Fibroblast of lung (primary cell): ENCODE measurements around the gene TICAM2. TPM values are rescaled to one million over a fixed set of nuclear protein-coding genes. Genes with fewer than 3 reads are reported as not detected.
A peak's percentile ranks its signal among the peaks of the same experiment; 100 is the strongest.

Experiments
- DNase-seq, 2 donors: peaks; one replicate each; pipeline versions ENCODE4 v3.0.0 to v3.0.0-alpha.2; 2010; ENCODE audit warnings: low read depth in 2 of 2
- H2AFZ ChIP-seq: 2 replicates; pipeline ENCODE4 v1.5.1; 2012; ENCODE audit warnings: low read length, control low read depth, inconsistent platforms
- H3K27ac ChIP-seq: 2 replicates; pipeline ENCODE4 v1.5.1; 2011; ENCODE audit warnings: low read length, control low read depth; ENCODE audit not compliant: insufficient read depth
- H3K27me3 ChIP-seq: 2 replicates; pipeline ENCODE4 v1.5.1; 2011; ENCODE audit warnings: mild to moderate bottlenecking, low read length; ENCODE audit not compliant: control insufficient read depth, insufficient read depth
- H3K36me3 ChIP-seq: 2 replicates; pipeline ENCODE4 v1.5.1; 2011; ENCODE audit warnings: low read length; ENCODE audit not compliant: control insufficient read depth, insufficient read depth
- H3K4me1 ChIP-seq: 2 replicates; pipeline ENCODE4 v1.5.1; 2011; ENCODE audit warnings: low read length; ENCODE audit not compliant: control insufficient read depth, insufficient read depth; ENCODE audit errors: extremely low read depth
- H3K4me2 ChIP-seq: 2 replicates; pipeline ENCODE4 v1.5.1; 2011; ENCODE audit warnings: low read length, control low read depth; ENCODE audit not compliant: insufficient read depth; ENCODE audit errors: extremely low read depth
- H3K4me3 ChIP-seq, 4 experiments: fragments of 200-600 bp in 1 of 4; sonication (generic) in 1 of 4; replicated peaks in 1 of 4; 2 replicates each; pipeline ENCODE4 v1.5.1; 2011 to 2016; ENCODE audit warnings: low read length in 4 of 4, low read depth in 3 of 4, mild to moderate bottlenecking in 3 of 4, control low read depth in 2 of 4, inconsistent platforms in 1 of 4, mixed read lengths in 1 of 4; ENCODE audit not compliant: insufficient read depth in 1 of 4; ENCODE audit errors: control extremely low read depth in 1 of 4
- H3K79me2 ChIP-seq: 2 replicates; pipeline ENCODE4 v1.5.1; 2012; ENCODE audit warnings: mild to moderate bottlenecking, low read length, inconsistent platforms; ENCODE audit not compliant: control insufficient read depth, insufficient read depth
- H3K9ac ChIP-seq: 2 replicates; pipeline ENCODE4 v1.5.1; 2011; ENCODE audit warnings: mild to moderate bottlenecking, low read length, control low read depth; ENCODE audit not compliant: insufficient read depth
- H3K9me3 ChIP-seq: 2 replicates; pipeline ENCODE4 v1.5.1; 2012; ENCODE audit warnings: low read depth, low read length; ENCODE audit not compliant: control insufficient read depth, insufficient read depth
- H4K20me1 ChIP-seq: 2 replicates; pipeline ENCODE4 v1.5.1; 2011; ENCODE audit warnings: low read length; ENCODE audit not compliant: control insufficient read depth, insufficient read depth; ENCODE audit errors: extremely low read depth
- CTCF ChIP-seq, 2 donors: IDR thresholded peaks in 1 of 2; conservative IDR thresholded peaks in 1 of 2; 1 replicate in 1 of 2; 2 replicates in 1 of 2; pipeline ENCODE4 v1.5.1; 2011 to 2012; ENCODE audit warnings: low read length in 2 of 2, control low read depth in 1 of 2, inconsistent platforms in 1 of 2, low read depth in 1 of 2, mild to moderate bottlenecking in 1 of 2
- EZH2 ChIP-seq: IDR thresholded peaks from 2 replicates; pipeline ENCODE4 v1.5.1; 2012; ENCODE audit warnings: low read length, control low read depth, mild to moderate bottlenecking; ENCODE audit errors: missing control alignments
- polyA plus RNA-seq, 2 donors: library from polyadenylated mRNA; depleted of rRNA in 1 of 2; stranded (reverse) in 1 of 2; unstranded in 1 of 2; fragments of >200 nt; gene quantifications; 2 replicates each; pipeline ENCODE4 v1.2.1, GENCODE V29; 2011 to 2012; ENCODE audit warnings: missing spikeins in 1 of 2
- total RNA-seq: library from RNA; depleted of rRNA; stranded (reverse); fragments of >200 nt; gene quantifications from 2 replicates; pipeline ENCODE4 v1.2.1, GENCODE V29; 2014

Gene TICAM2
- total and polyA plus RNA-seq, 2 donors (not counting 1 experiment from before 2014, with no cell fraction given): 8.8 to 10.3 TPM

GRCh38 chr5:115575167-115576070, 26.9 kb downstream of the TICAM2 start:
- H3K27ac ChIP-seq: peak overlapping the region; percentile 15
- TF ChIP-seq CTCF (conservative IDR thresholded peaks at IDR 0.05 in 1 of 2, IDR thresholded peaks at IDR 0.05 in 1 of 2; ENCODE audit: low read depth in 1 of 2, low read length in 2 of 2) (no peak), EZH2 (no peak)
- no peak overlapping the region for H2AFZ ChIP-seq
- peak; percentile 57 to 92 for DNase-seq
- no peak overlapping the region for H3K9ac ChIP-seq
- H3K79me2 ChIP-seq: peaks cover 4% of the 10 kb centered on the region
- no peak overlapping the region for H3K4me2 ChIP-seq
- peaks cover 14% of the 10 kb centered on the region for H3K4me1 ChIP-seq
- no peaks in the 10 kb centered on the region for H4K20me1 ChIP-seq
- H3K9me3 ChIP-seq: no peaks in the 10 kb centered on the region
- H3K4me3 ChIP-seq: no peak overlapping the region
- H3K27me3 ChIP-seq: no peaks in the 10 kb centered on the region
- no peaks in the 10 kb centered on the region for H3K36me3 ChIP-seq

GRCh38 chr5:115573133-115573532, 29.1 kb downstream of the TICAM2 start:
- no peak overlapping the region for H3K9ac ChIP-seq
- H3K4me1 ChIP-seq: peaks cover 14% of the 10 kb centered on the region
- no peaks in the 10 kb centered on the region for H3K27me3 ChIP-seq
- no peaks in the 10 kb centered on the region for H3K79me2 ChIP-seq
- H4K20me1 ChIP-seq: no peaks in the 10 kb centered on the region
- H3K27ac ChIP-seq: no peak overlapping the region
- no peak overlapping the region for H3K4me2 ChIP-seq
- H3K9me3 ChIP-seq: no peaks in the 10 kb centered on the region
- H2AFZ ChIP-seq: no peak overlapping the region
- no peaks in the 10 kb centered on the region for H3K36me3 ChIP-seq
- H3K4me3 ChIP-seq: no peak overlapping the region
- TF ChIP-seq EZH2 (no peak), CTCF (conservative IDR thresholded peaks at IDR 0.05 in 1 of 2, IDR thresholded peaks at IDR 0.05 in 1 of 2; ENCODE audit: low read depth in 1 of 2, low read length in 2 of 2) (no peak)
- peak; percentile 59 to 78 for DNase-seq

- H3K27ac ChIP-seq: no peak overlapping the region
- H3K4me1 ChIP-seq: peaks cover 14% of the 10 kb centered on the region
- H4K20me1 ChIP-seq: no peaks in the 10 kb centered on the region
- no peak overlapping the region for H3K9ac ChIP-seq
- no peak overlapping the region for H3K4me3 ChIP-seq
- H3K27me3 ChIP-seq: no peaks in the 10 kb centered on the region
- no peaks in the 10 kb centered on the region for H3K9me3 ChIP-seq
- TF ChIP-seq EZH2 (no peak), CTCF (conservative IDR thresholded peaks at IDR 0.05 in 1 of 2, IDR thresholded peaks at IDR 0.05 in 1 of 2; ENCODE audit: low read depth in 1 of 2, low read length in 2 of 2) (no peak)
- no peak overlapping the region for H3K4me2 ChIP-seq
- no peak overlapping the region for H2AFZ ChIP-seq
- no peak for DNase-seq
- H3K79me2 ChIP-seq: no peaks in the 10 kb centered on the region
- H3K36me3 ChIP-seq: no peaks in the 10 kb centered on the region
These were observed 30.8 kb downstream of the TICAM2 start for GRCh38 chr5:115571441-115571878.
